SU-DHL-6 (cell line): ENCODE measurements around the gene ZNF256.

Experiments
- H2AFZ ChIP-seq: fragments of 200-600 bp; sonication (generic); 2 replicates; pipeline ENCODE4 v1.6.1; 2014; ENCODE audit warnings: low read depth, mild to moderate bottlenecking, moderate library complexity, mixed read lengths, antibody characterized with exemption, low read length; ENCODE audit not compliant: severe bottlenecking
- H3F3A ChIP-seq: fragments of 200-600 bp; shearing (Covaris generic); 2 replicates; pipeline ENCODE4 v1.6.0; 2016; ENCODE audit warnings: antibody characterized with exemption, mild to moderate bottlenecking; ENCODE audit not compliant: insufficient read depth
- H3K27ac ChIP-seq: fragments of 200-600 bp; sonication (generic); 2 replicates; pipeline ENCODE4 v1.5.1; 2016; ENCODE audit warnings: low read depth, mild to moderate bottlenecking, low read length, moderate library complexity, mixed read lengths
- H3K27me3 ChIP-seq: fragments of 200-600 bp; sonication (generic), shearing (Covaris generic); 2 replicates; pipeline ENCODE4 v1.6.0; 2014; ENCODE audit warnings: mild to moderate bottlenecking, low read length
- H3K36me3 ChIP-seq: fragments of 200-600 bp; sonication (generic); 2 replicates; pipeline ENCODE4 v1.6.1; 2014; ENCODE audit warnings: mild to moderate bottlenecking, low read length, mixed read lengths
- H3K4me2 ChIP-seq: fragments of 300-600, 200-600 bp; shearing (Covaris generic), sonication (generic); 2 replicates; pipeline ENCODE4 v1.6.0; 2014; ENCODE audit warnings: low read length, low read depth, mild to moderate bottlenecking; ENCODE audit not compliant: poor library complexity, severe bottlenecking
- H3K4me3 ChIP-seq: fragments of 200-600 bp; sonication (generic); 2 replicates; pipeline ENCODE4 v1.5.1; 2014; ENCODE audit warnings: antibody characterized with exemption, low read length, mild to moderate bottlenecking, mixed read lengths; ENCODE audit not compliant: insufficient read depth, poor library complexity, severe bottlenecking
- H3K79me2 ChIP-seq: fragments of 200-600 bp; sonication (generic); 2 replicates; pipeline ENCODE4 v1.6.1; 2014; ENCODE audit warnings: mild to moderate bottlenecking, low read length, moderate library complexity; ENCODE audit not compliant: insufficient read depth
- H3K9ac ChIP-seq: fragments of 200-600 bp; sonication (generic); 2 replicates; pipeline ENCODE4 v1.7.0; 2014; ENCODE audit warnings: mild to moderate bottlenecking, low read length
- H3K9me2 ChIP-seq: fragments of 200-600 bp; sonication (generic); replicated peaks from 2 replicates; pipeline ENCODE4 v1.6.1; 2014; ENCODE audit warnings: low read length; ENCODE audit not compliant: insufficient read depth
- H3K9me3 ChIP-seq: fragments of 200-600 bp; sonication (generic); 2 replicates; pipeline ENCODE4 v1.6.1; 2014; ENCODE audit warnings: low read length, mixed read lengths; ENCODE audit not compliant: insufficient read depth
- H4K20me1 ChIP-seq: fragments of 200-600 bp; sonication (generic); 2 replicates; pipeline ENCODE4 v1.6.1; 2014; ENCODE audit warnings: low read depth, mild to moderate bottlenecking, antibody characterized with exemption, low read length, moderate library complexity, mixed read lengths
- EZH2phosphoT487 ChIP-seq: fragments of 200-600 bp; sonication (generic), shearing (Covaris generic); conservative IDR thresholded peaks from 2 replicates; pipeline ENCODE4 v1.6.1; 2018; ENCODE audit warnings: mild to moderate bottlenecking, antibody characterized with exemption, low read length, moderate library complexity, mixed read lengths
- TF ChIP-seq, protein P1 (sequence below): fragments of 200-600 bp; sonication (generic); IDR thresholded peaks from one replicate; pipeline ENCODE4 v1.5.1; 2017; ENCODE audit warnings: antibody characterized with exemption, mild to moderate bottlenecking, low read length, moderate library complexity; ENCODE audit not compliant: insufficient read depth, poor library complexity, severe bottlenecking

The ZNF256 gene

GRCh38 chr19:57947419-57948134 is at the start of gene ZNF256:
Gene ZNF256, minus strand, starts transcription at chr19:57947706. Its CDS starts 232 bp downstream, at chr19:57947474.
- Histone ChIP-seq H3F3A (no peaks in the 10 kb centered on the region), H3K9me2 (no peaks in the 10 kb centered on the region), H2AFZ (no peak within 1 kb of the TSS), H3K27me3 (no peaks in the 10 kb centered on the region), H3K27ac (no peak within 1 kb of the TSS), H3K9me3 (peaks cover 4% of the 10 kb centered on the region; the same call in 1 of the 2 replicates), H3K36me3 (no peaks in the 10 kb centered on the region), H4K20me1 (no peaks in the 10 kb centered on the region), H3K4me2 (no peak within 1 kb of the TSS), H3K9ac (no peak within 1 kb of the TSS), H3K79me2 (no peaks in the 10 kb centered on the region), H3K4me3 (no peak within 1 kb of the TSS)
- no peak for TF ChIP-seq EZH2phosphoT487

DNA sequence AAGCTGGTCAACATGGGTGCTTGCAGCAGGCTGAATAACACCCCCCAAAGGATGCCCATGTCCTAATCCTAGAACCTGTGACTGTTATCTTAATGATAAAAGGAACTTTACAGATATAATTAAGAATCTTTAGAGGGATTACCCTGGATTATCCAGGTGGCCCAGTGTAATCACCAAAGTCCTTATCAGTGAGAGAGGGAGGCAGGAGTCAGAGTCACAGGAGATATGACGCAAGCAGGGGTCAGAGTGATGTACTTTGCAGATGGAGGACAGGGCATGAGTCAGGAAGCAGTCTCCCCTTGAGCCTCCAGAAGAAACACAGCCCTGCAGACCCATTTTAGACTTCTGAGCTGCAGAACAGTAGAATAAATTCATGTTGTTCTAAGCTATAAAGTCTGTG is 45.3 kb upstream of the ZNF256 start:
- Histone ChIP-seq H3K27ac (no peak overlapping the region), H3K9ac (no peak overlapping the region), H2AFZ (no peak overlapping the region), H3K9me2 (no peaks in the 10 kb centered on the region), H3K4me2 (no peak overlapping the region), H3K4me3 (no peak overlapping the region), H3K79me2 (no peaks in the 10 kb centered on the region), H4K20me1 (no peaks in the 10 kb centered on the region), H3K9me3 (0 out of 2 replicates have a peak, but pooled peaks cover 5% of the 10 kb centered on the region), H3F3A (no peaks in the 10 kb centered on the region), H3K36me3 (no peaks in the 10 kb centered on the region), H3K27me3 (no peaks in the 10 kb centered on the region)
- no peak for TF ChIP-seq EZH2phosphoT487
- TF ChIP-seq, protein P1, sequence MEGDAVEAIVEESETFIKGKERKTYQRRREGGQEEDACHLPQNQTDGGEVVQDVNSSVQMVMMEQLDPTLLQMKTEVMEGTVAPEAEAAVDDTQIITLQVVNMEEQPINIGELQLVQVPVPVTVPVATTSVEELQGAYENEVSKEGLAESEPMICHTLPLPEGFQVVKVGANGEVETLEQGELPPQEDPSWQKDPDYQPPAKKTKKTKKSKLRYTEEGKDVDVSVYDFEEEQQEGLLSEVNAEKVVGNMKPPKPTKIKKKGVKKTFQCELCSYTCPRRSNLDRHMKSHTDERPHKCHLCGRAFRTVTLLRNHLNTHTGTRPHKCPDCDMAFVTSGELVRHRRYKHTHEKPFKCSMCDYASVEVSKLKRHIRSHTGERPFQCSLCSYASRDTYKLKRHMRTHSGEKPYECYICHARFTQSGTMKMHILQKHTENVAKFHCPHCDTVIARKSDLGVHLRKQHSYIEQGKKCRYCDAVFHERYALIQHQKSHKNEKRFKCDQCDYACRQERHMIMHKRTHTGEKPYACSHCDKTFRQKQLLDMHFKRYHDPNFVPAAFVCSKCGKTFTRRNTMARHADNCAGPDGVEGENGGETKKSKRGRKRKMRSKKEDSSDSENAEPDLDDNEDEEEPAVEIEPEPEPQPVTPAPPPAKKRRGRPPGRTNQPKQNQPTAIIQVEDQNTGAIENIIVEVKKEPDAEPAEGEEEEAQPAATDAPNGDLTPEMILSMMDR, result no peak

- Histone ChIP-seq H3K79me2 (no peaks in the 10 kb centered on the region), H3K27me3 (no peaks in the 10 kb centered on the region), H3K9me3 (peaks cover 68% of the 10 kb centered on the region), H3F3A (no peaks in the 10 kb centered on the region), H3K4me2 (no peak overlapping the region), H3K27ac (no peak overlapping the region), H3K9me2 (no peaks in the 10 kb centered on the region), H3K9ac (no peak overlapping the region), H3K36me3 (0 out of 2 replicates have a peak, but pooled peaks cover 3% of the 10 kb centered on the region), H2AFZ (no peak overlapping the region), H3K4me3 (no peak overlapping the region), H4K20me1 (no peaks in the 10 kb centered on the region)
- TF ChIP-seq, protein P1, result no peak
- TF ChIP-seq EZH2phosphoT487, result no peak
These were observed 31.2 kb upstream of the ZNF256 start for GRCh38 chr19:57978586-57979289.

DNA sequence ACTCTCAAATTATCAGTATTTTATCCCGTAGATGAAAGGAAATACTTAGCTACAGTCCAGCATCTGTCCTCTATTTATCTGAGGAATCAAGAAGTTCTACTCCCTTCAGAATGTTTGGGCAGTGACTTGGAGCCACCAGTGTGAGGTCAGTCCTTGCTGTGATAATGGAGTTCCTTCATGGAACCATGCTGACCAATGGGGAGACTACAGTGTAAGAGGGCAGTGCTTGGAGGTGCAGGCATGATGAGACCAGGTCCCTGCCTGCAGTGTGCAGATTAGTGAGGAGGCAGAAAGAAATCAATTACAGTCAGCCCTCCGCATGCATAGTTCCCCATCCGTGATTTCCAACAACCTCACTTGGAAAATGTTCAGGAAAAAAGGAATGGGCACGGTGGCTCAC is 26.9 kb upstream of the ZNF256 start, which contains the start of gene C19orf18:
TSS of gene C19orf18 (minus strand) at position 101 of the 400 bp plus-strand sequence. CDS start 102 bp downstream, outside the sequence.
- H3K4me2 ChIP-seq, result no peak within 1 kb of the TSS
- H3K27me3 ChIP-seq, result no peaks in the 10 kb centered on the region
- no peaks in the 10 kb centered on the region for H3K79me2 ChIP-seq
- H3K36me3 ChIP-seq, result 0 out of 2 replicates have a peak, but pooled peaks cover 3% of the 10 kb centered on the region
- peaks cover 44% of the 10 kb centered on the region for H3K9me3 ChIP-seq
- TF ChIP-seq, protein P1, result no peak
- H3K9ac ChIP-seq, result no peak within 1 kb of the TSS
- no peak within 1 kb of the TSS for H2AFZ ChIP-seq
- no peak within 1 kb of the TSS for H3K27ac ChIP-seq
- no peak within 1 kb of the TSS for H3K4me3 ChIP-seq
- no peaks in the 10 kb centered on the region for H3F3A ChIP-seq
- H3K9me2 ChIP-seq, result no peaks in the 10 kb centered on the region
- H4K20me1 ChIP-seq, result no peaks in the 10 kb centered on the region
